GM21717 (cell line): ENCODE results near the gene NFAT5.
"Not testable (repeated sequence)": the region's sequence is repeated elsewhere in the genome, so short reads cannot be mapped to it uniquely, and the experiment has no call there.

ENCODE experiments used
- ATAC-seq: cut with Tn5 transposase; IDR thresholded peaks from one replicate; pipeline ENCODE4 v1.9.1; 2021; ENCODE audit warnings: mild to moderate bottlenecking, moderate library complexity; ENCODE audit not compliant: unreplicated experiment

NFAT5 gene, protein sequence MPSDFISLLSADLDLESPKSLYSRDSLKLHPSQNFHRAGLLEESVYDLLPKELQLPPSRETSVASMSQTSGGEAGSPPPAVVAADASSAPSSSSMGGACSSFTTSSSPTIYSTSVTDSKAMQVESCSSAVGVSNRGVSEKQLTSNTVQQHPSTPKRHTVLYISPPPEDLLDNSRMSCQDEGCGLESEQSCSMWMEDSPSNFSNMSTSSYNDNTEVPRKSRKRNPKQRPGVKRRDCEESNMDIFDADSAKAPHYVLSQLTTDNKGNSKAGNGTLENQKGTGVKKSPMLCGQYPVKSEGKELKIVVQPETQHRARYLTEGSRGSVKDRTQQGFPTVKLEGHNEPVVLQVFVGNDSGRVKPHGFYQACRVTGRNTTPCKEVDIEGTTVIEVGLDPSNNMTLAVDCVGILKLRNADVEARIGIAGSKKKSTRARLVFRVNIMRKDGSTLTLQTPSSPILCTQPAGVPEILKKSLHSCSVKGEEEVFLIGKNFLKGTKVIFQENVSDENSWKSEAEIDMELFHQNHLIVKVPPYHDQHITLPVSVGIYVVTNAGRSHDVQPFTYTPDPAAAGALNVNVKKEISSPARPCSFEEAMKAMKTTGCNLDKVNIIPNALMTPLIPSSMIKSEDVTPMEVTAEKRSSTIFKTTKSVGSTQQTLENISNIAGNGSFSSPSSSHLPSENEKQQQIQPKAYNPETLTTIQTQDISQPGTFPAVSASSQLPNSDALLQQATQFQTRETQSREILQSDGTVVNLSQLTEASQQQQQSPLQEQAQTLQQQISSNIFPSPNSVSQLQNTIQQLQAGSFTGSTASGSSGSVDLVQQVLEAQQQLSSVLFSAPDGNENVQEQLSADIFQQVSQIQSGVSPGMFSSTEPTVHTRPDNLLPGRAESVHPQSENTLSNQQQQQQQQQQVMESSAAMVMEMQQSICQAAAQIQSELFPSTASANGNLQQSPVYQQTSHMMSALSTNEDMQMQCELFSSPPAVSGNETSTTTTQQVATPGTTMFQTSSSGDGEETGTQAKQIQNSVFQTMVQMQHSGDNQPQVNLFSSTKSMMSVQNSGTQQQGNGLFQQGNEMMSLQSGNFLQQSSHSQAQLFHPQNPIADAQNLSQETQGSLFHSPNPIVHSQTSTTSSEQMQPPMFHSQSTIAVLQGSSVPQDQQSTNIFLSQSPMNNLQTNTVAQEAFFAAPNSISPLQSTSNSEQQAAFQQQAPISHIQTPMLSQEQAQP (N-terminal part only)

DNA sequence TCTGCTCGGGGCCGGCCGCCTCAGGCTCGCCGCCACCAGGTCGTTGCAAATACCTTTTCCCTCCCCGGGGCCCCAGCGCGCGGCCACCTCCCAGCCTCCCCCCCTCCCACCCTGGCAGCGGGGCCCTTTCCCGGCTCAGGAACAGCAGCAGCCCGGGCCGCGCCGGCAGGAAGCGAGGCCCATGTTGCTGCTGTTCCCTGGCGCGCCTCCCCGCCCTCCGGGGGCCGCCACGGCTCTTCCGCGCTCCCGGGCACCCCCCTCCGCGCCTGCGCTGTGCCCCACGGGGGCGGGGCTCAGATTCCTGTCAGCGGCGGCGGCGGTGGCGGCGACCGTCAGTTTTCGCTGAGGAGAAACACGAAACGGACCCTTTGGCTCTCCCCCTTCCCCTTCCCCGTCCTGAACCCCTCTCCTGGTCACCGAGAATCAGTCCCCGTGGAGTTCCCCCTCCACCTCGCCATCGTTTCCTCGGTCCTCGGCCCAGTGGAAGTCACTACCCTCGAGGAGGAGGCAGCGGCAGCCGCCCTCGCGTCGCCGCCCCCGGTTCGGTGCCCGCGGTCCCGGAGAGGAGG is at the start of gene NFAT5:
TSS of gene NFAT5 (plus strand) at position 296 of the 569 bp plus-strand sequence. CDS start 336 bp downstream, outside the sequence.
- peak; percentile 45 for ATAC-seq

DNA sequence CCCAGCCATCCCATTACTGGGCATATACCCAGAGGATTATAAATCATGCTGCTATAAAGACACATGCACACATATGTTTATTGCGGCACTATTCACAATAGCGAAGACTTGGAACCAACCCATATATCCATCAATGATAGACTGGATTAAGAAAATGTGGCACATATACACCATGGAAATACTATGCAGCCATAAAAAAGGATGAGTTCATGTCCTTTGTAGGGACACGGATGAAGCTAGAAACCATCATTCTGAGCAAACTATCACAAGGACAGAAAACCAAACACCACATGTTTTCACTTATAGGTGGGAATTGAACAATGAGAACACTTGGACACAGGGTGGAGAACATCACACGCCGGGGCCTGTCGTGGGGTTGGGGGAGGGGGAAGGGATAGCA is 47.9 kb upstream of the NFAT5 start:
- ATAC-seq, result not testable (repeated sequence)

DNA sequence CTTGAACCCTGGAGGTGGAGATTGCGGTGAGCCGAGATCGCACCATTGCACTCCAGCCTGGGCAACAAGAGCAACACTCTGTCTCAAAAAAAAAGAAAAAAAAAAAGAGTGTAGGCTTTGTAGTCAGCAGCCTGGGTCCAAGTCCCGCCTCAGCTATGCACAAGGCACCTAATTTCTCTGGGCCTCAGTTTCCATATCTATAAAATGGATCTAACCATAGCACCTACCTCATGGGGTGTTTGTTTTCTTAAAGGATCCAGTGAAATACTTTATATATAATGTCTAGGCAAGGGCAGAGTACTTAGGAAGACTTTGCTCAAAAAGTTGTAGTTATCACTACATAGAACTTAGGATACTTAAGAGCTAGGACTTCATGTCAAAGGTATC is 45.4 kb upstream of the NFAT5 start:
- no peak for ATAC-seq

DNA sequence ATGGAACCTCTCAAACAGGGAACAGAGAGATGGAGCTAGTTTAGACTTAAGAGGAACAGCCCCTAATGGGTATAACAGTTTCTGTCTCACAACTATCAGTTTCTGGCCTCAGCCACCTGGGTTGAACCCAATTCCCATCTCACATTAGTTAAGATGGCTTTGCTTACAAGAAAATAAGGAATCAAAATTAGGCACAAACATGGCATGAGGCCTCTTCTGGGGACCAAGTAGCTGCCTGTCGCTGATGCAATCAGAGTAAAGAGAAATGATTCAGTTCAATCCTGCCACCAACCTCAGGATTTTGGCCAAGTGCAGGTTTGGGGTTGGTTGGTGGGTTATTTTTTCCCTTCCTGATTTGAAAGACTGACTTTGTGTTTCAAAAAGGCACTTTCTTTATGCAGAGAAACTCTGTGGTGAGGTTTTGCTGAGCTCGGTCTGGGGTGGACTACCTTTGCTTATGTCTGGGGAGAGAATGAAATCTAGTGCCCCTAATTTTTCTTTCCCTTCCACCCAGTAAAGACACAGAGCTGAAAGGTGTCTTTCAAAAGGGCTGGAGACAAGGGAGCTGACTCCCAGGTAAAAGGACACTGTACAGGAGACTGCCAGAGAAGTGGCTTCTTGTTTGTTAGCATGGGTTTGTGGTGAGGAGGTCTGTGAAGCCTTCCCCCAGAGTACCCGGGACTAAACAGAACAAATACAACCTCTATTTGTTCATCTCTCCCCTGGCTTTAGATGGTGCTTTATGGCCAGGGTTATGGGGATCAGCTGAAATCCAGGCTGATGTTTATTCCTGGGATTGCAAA is 44.8 kb upstream of the NFAT5 start:
- peak; percentile 62 for ATAC-seq

DNA sequence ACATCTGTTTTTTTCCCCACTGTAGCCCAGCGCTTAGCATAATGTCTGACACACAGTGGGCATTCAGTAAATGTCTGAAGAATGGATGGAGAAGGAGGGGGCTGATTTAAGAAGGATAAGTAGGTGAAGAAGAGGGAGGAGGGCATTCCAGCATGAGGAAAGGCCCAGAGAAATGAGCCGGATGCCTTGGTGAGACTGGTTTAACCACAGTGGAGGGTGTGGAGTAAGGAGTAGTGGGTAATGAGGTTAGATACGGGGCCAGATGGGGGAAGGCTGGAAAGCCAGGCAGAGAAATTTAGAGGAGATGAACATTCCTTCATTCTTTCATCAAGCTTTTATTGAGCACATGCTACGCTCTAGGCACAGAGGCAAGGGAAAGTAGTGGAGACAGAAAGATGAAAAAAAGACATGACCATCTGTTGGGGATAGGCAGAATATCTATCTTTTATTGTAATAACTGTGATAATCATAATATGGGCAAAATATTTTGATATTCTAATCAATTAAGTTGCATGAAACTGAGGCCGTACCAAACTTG is 43.7 kb upstream of the NFAT5 start:
- no peak for ATAC-seq

DNA sequence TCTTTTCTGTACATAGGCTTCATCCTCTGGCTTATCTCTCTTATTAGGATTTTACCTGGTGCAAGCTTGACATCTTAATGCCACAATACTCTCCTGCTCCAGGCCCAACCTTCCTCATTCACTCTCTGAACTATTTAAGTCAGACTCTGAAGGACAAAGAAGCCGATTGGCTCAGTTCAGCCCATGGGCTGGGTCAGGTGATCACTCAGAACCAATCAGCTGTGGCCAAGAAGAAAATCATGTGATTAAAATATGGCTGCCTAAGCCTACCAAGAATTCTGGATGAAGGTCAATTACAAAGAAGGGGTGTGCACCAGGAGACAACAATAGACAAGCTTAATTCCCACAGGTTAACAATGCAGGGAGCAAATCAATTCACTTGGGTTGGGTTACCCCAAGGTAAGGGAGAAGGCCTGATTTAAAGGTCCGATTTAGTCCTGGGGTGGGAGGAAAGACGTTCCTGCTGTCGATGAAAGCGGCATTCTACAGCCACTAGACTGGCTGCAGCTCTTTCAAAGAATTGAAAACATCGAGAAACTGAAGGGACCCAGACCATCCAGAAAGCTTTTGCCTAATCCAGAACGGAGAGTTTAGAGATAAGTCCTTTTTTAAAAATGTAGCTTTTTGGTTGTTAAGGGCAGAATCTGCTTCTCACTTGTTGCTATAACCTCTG is 42.9 kb upstream of the NFAT5 start:
- ATAC-seq, result no peak

DNA sequence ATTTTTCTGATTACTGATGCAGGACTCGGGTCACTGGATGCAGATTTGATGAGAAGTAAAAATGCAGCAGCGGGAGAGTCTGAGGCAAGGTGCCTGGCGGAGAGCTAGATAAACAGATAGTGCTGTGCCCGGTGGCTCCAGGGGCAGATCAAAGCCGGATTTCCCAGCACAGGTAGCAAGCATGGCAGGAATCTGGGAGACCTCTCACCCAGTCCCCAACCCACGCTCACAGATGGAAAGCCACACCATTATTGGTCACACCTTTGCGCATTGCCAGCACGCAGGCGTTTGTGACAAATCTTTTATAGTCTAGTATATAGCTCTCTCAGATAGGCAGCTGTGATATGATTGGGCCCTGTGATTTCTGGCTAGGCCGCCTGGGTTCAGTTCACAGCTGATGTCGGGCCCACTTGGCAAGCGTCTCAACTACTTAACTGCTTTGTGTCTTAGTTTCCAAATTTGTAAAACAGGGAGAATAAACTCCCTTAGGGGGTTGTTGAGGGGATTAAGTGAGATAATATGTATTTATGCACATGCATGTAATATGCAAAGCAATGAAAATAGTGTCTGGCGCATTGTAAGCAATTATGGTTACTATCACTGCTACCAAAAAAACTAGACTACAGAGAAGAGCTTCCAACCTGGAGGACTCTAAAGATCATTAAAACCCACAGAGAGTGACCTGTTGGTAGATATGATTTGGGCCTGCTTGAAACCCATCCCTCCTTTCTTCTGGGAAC is 42.0 kb upstream of the NFAT5 start:
- ATAC-seq, result no peak

DNA sequence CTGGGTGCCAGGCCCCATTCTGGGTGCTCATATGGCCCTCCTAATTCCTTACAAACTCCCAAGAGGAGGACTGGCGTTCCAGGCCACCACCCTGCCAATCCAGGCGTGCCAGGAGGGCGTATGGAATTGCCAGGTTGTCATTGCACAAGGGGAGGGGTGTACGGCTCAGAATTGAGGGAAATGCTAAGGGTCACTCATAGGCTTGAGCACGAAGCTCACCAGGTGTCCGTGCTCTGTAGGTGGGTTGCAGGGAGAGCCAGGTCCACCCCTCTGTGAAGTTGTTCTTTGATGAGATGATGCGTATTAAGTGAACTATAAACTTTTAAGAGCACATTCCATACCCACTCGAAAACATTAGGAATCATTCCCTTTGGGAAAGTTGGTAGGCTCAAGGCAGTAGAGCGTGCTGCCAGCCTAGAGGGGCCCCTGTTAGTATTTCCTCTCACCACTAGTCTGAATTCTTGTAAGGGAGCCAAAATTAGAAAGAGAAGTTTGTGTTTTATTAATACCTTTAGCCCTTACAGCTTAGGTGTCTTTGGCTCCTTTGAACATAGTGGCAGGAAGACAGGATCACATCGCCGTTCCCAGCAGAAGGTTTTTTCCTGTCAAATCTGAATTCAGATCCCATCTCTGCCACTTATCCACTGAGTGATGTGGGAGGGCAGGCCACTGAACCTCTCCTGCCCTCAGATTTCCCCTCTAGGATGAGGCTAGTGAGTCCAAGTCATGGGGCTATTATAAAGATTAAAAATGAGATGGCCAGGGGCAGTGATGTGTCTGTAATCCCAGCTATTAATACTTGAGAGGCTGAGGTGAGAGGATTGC is 38.7 kb upstream of the NFAT5 start:
- ATAC-seq, result no peak

DNA sequence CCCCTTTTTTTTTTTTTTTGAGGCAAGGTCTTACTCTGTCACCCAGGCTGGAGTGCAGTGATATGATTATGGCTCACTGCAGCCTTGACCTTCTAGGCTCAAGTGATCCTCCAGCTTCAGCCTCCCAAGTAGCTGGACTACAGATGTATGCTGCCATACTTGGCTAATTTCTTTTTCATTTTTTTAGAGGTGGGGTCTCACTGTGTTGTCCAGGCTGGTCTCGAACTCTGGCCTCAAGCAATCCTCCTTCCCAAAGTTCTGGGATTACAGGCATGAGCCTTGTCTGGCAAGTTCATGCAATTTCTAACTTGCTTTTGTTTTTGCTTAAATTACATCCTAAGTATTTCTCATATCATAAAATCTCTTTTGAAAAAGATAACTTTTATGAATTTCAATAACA is 33.8 kb upstream of the NFAT5 start:
- no peak for ATAC-seq

DNA sequence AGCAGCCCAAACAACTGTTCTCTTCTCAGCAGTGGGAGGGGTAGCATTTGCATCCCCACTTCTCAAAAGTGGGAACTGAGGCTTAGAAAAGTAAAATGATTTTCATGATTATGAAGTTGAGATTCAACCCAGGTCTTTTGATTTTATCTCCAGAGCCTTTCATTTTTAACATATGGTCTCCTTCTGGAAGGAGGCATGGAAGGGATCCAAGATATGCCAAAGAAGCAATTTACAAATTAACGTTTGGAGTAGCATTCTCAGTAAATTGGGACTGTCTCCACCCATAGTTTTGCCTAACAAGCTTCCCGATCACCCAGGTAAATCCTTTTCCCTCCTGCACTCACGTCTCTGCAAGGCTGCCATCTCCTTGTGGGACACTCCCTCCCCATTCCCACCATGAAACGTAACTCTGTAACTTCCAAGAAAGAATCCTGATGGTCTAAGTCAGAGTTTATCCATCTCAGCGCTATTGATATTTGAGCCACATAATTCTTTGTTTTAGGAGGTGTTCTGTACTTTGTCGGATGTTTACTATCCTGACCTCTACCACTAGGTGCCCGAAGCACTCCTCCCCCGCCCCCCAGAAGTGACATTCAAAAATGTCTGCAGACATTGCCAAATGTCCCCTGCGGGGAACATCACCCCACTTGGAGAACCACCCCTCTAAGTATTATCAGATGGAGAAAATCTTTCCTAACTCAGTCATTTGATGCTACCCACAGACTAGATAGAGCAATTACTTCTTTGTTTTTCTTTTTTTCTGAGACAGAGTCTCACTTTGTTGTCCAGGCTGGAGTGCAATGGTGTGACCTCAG is 32.9 kb upstream of the NFAT5 start:
- no peak for ATAC-seq

DNA sequence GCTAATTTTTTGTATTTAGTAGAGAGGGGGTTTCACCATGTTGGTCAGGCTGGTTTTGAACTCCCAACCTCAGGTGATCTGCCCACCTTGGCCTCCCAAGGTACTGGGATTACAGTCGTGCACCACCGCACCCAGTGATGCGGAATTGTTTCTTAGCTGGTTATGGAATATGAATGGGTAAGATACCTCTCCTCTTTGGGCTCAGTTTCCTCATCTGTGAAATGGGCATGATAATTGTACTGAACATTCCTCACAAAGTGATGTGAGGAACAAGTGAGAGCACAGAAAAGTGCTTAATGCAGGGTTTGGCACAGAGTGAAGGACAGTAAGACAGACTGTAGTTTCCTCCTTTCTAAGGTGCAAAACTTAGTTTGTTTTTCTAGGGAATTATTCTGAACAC is 31.0 kb upstream of the NFAT5 start:
- no peak for ATAC-seq

DNA sequence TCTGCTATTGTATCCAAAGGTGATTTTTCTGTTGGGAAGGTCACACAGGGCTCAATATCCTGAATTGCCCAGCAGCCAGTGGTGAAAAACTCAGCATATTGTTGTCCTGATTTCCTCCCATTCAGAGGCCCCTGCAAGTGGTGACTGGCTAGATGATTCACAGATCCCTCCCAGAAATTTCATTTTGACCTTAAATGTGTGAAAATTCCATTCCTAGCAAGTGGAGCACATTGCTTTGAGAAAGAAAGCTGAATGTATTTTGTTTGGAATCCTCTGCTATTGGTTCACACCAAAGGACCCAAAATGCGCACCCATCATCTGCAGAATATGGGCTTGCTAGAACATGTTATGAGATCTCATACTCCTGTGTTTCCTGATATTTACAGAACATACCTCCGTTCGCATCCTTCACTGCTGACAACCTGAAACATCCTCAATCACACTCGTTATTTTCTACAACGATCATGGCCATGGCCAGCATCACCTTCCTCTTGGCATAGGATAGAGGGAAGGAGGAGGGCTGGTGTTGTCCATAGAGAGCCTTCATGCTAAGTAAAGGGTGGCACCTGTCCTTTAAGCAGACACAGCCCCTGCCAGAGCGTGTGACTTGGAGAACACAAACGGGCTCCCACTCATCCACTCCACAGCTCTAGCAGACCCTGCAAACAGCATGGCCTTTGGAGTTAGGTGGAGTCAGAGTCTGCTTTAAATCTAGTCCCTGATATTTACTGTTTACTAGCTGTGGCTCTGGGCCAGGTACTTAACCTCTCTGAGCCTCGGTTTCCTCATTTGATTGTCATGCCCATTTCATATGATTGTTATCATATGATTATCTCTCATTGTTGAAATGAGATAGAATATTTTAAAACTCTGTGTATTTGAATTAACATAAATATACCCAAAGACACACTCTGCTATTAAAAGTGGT is 30.4 kb upstream of the NFAT5 start:
- no peak for ATAC-seq

DNA sequence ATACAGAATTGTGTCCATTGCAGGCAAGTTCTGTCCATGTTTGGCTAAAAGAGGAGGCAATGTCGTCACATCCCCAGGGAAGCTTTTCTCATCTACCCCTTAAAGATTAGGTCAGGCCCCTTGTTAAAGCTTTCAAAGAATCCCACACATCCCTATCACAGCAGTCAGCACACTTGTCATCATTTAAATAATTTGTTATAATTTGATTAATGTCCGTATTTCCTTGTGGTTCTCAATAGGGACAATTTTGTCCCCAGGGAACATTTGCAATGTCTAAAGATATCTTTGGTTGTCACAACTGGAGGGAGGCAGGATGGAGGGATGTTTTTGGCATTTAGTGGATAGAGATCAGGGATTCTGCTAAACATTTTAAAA is 28.1 kb upstream of the NFAT5 start:
- no peak for ATAC-seq

DNA sequence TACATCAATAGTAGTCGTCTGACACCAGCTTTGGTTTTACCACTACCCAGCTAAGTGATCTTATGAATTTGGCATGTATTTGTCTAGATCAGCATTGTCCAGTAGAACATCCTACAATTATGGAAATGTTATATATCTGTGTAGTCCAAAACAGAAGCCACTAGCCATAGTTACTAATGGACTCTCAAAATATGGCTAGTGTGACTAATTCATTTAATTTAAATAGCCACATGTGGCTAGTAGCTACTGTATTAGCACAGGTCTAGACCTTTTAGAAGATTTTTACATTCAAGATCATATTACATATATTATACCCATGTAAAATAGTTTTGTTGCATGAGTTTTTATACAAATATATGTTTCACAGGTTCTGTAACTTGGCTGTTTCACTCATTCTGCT is 27.0 kb upstream of the NFAT5 start:
- ATAC-seq, result no peak

DNA sequence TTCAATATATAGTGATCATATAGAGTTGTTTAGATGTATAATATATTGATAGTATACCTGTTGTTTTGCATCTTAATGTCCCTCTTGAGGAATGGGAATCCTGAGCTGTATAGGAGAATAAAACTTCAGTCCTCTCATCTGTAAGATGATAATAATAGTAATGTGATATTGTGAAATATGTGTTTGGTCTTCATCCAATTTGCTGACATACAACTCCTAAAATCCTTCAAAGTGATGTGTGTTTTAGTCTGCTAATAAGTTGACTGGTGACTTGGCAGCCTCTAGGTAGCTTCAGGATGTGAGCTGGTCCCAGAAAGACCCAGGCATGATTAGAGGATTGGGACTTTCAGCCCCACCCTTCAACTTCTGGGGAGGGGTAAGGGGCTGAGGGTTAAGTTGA is 22.8 kb upstream of the NFAT5 start:
- ATAC-seq, result no peak

DNA sequence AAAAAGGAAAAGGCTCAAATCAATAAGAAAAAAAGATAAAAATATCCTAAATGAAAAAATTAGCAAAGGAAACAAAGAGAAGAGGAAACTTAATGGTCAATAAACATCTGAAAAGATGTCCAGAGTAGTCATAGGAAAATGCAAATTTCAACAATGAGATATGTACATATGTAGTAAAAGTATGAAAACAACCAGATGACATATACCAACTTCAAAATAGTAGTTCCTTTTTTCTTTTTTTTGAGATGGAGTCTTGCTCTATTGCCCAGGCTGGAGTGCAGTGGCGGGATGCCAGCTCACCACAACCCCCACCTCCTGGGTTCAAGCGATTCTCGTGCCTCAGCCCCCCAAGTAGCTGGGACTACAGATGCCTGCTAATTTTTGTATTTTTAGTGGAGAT is 21.7 kb upstream of the NFAT5 start:
- ATAC-seq, result no peak
